Natural killer cell treated with Interleukin-12 subunit alpha and Interleukin-12 subunit beta and Interleukin-15 and Interleukin-18, amount 100 ng/mL, for 72 hours (primary cell): Measurements from ENCODE around the gene USE1. TPM values are rescaled to one million over a fixed set of nuclear protein-coding genes. Genes with fewer than 3 reads are reported as not detected.
"Not testable (repeated sequence)": the region's sequence is repeated elsewhere in the genome, so short reads cannot be mapped to it uniquely, and the experiment has no call there.

Experiments used
- ATAC-seq, 2 donors: fragments of 150-1000 bp; cut with Tn5 transposase in 1 of 2; sonication (Bioruptor Pico), chemical (Tn5 transposase) in 1 of 2; 2 replicates each; pipeline ENCODE4 v1.10.0; 2021
- DNase-seq: peaks from one replicate; pipeline ENCODE4 v3.0.0; 2022; ENCODE audit warnings: low spot score
- H3K27ac Mint-ChIP-seq, 2 donors: 1 replicate in 1 of 2; 2 replicates in 1 of 2; pipeline ENCODE4 v1.8.0; 2022; ENCODE audit warnings: mixed read lengths in 2 of 2, mild to moderate bottlenecking in 1 of 2, moderate library complexity in 1 of 2
- H3K27me3 Mint-ChIP-seq, 2 donors: 1 replicate in 1 of 2; 2 replicates in 1 of 2; pipeline ENCODE4 v1.8.0; 2022; ENCODE audit warnings: mixed read lengths in 2 of 2
- H3K36me3 Mint-ChIP-seq: one replicate; pipeline ENCODE4 v1.8.0; 2022; ENCODE audit warnings: mixed read lengths
- H3K4me1 Mint-ChIP-seq, 2 donors: 1 replicate in 1 of 2; 2 replicates in 1 of 2; pipeline ENCODE4 v1.8.0; 2022; ENCODE audit warnings: low read depth in 2 of 2, mixed read lengths in 2 of 2, mild to moderate bottlenecking in 1 of 2
- H3K4me3 Mint-ChIP-seq: one replicate; pipeline ENCODE4 v1.8.0; 2022; ENCODE audit warnings: mixed read lengths
- H3K9me3 Mint-ChIP-seq: 2 replicates; pipeline ENCODE4 v1.8.0; 2022; ENCODE audit warnings: mixed read lengths
- total RNA-seq, 2 donors: library from RNA; stranded (reverse); gene quantifications; one replicate each; pipeline ENCODE4 v1.2.3, GENCODE V29; 2022

The USE1 gene, protein sequence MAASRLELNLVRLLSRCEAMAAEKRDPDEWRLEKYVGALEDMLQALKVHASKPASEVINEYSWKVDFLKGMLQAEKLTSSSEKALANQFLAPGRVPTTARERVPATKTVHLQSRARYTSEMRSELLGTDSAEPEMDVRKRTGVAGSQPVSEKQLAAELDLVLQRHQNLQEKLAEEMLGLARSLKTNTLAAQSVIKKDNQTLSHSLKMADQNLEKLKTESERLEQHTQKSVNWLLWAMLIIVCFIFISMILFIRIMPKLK
- 10 to 100 TPM; 25.9 to 28.7 TPM for total RNA-seq

DNA sequence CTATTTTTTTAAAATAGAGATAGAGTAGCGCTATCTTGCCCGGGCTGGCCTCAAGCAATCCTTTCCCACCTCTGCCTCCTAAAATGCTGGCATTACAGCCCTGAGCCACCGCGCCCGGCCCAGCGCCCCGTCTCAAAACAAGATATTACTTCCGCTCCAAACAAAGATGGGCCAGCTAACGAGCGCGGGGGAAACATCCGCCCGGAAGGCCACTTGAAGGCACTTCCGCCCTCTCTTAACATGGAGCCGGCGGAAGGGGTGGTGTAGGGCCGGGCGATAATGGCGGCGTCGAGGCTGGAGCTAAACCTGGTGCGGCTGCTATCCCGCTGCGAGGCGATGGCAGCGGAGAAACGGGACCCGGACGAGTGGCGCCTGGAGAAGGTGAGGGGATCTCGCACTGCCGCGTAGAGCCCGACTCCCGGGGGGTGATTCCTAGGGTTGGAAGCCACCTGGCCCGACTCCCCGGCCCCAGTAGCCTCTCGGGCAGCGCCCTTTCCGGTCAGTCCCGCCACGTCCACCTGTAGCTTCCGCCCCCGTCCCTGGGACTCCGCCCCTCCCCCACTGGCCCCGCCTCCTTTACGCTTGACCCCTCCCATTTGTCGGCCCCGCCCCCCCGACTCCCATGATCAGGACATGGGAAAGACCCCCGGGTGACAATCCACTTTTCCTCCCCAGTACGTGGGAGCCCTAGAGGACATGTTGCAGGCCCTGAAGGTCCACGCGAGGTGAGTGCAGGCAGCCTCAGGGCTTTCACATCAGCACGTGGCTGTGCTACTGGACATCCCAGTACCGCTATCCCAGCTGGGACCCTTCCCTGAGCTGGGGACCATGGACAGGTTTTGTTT lies at the start of gene USE1:
Gene USE1, plus strand, starts transcription at position 231 of the 845 bp plus-strand sequence. Its CDS starts 49 bp downstream, at position 280.
- Mint-ChIP-seq H3K27ac (peak within 1 kb of the TSS; percentile 88 to 96), H3K36me3 (peaks cover 4% of the 10 kb centered on the region), H3K4me3 (peak within 1 kb of the TSS; percentile 85), H3K9me3 (no peaks in the 10 kb centered on the region), H3K27me3 (no peaks in the 10 kb centered on the region), H3K4me1 (peaks cover 0 to 8% of the 10 kb centered on the region in 2 donors)
- peak; percentile 91 for DNase-seq
- ATAC-seq = peak; percentile 96 to 97

DNA sequence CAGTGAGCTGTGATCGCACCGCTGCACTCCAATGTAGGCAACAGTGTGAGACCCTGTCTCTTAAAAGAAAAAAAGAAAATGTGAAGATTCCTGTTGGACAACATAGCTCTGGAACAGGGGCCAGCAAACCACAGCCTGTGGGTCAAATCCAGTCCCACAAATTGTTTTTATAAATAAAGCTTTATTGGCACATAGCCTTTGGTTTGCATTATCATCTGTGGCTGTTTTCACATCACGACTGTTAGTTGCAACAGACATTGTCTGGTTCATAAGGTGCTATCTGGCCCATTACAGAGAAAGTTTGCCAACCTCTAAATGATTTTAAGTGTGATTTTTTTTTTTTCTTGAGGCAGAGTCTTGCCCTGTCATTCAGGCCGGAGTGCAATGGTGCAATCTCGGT lies 49.4 kb upstream of the USE1 start:
- no peak for DNase-seq
- peak in 1 of 2 donors; percentile 52 for ATAC-seq
- H3K9me3 Mint-ChIP-seq = no peaks in the 10 kb centered on the region
- peaks cover under 1 to 6% of the 10 kb centered on the region in 2 donors for H3K4me1 Mint-ChIP-seq
- no peak overlapping the region for H3K4me3 Mint-ChIP-seq
- H3K36me3 Mint-ChIP-seq = peaks cover 12% of the 10 kb centered on the region
- no peaks in the 10 kb centered on the region for H3K27me3 Mint-ChIP-seq
- no peak overlapping the region for H3K27ac Mint-ChIP-seq

DNA sequence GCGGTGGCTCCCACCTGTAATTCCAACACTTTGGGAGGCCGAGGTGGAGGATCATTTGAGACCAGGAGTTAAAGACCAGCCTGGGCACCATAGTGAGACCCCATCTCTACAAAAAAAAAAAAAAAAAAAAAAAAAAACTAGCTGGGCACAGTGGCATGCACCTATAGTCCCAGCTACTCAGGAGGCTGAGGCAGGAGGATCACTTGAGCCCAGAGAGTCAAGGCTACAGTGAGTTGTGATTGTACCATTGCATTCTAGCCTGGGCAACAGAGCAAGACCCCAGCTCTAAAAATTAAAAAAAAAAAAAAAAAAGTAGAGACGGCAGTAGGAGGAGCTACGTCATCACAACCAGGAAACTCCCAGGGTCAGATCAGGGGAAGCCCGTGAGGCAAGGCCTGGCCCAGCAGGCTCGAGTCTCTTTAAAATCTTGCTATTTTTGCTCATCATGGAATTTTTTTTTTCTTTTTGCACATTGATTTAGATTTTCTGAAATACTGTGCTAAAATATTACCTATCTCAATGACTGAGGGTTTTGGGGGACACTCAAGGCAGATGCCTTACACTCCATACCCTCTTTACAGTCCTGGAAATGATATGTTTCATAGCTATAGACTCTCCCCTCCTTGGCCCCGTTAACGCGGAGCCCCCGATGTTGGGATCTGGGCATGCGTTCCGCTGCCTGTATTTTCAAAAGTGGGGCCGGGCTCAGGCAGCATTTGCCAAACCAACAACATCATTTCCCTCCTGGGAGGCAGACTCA lies 44.4 kb upstream of the USE1 start:
- H3K27me3 Mint-ChIP-seq = no peaks in the 10 kb centered on the region
- DNase-seq (peak; percentile 85), ATAC-seq (peak; percentile 68 to 85)
- peak overlapping the region in 1 of 2 donors; percentile 95 for H3K27ac Mint-ChIP-seq
- H3K9me3 Mint-ChIP-seq = no peaks in the 10 kb centered on the region
- H3K36me3 Mint-ChIP-seq = peaks cover 9% of the 10 kb centered on the region
- H3K4me3 Mint-ChIP-seq = no peak overlapping the region
- H3K4me1 Mint-ChIP-seq = peaks cover 10 to 22% of the 10 kb centered on the region in 2 donors

DNA sequence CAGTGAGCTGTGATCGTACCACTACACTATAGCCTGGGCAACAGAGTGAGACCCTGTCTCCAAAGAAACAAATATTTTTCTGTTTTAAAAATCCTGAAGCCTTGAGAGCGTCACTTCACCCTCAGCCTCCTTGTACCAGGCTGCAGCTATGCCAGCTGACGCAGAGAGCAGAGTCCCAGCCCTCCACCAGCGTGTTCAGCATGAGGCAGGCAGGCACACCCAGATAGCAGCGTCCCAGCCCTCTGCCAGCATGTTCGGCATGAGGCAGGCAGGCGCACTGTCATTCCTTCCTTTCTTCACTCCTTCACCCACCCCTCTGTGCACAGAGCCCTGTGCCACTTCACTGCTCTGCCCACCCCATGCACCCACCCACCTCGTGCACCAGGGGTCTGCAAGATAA lies 43.3 kb upstream of the USE1 start:
- no peak for ATAC-seq
- Mint-ChIP-seq H3K4me1 (peaks cover 10 to 22% of the 10 kb centered on the region in 2 donors), H3K4me3 (no peak overlapping the region), H3K27ac (peak overlapping the region in 1 of 2 donors; percentile 95), H3K27me3 (no peaks in the 10 kb centered on the region), H3K9me3 (no peaks in the 10 kb centered on the region), H3K36me3 (peaks cover 9% of the 10 kb centered on the region)
- DNase-seq = no peak

DNA sequence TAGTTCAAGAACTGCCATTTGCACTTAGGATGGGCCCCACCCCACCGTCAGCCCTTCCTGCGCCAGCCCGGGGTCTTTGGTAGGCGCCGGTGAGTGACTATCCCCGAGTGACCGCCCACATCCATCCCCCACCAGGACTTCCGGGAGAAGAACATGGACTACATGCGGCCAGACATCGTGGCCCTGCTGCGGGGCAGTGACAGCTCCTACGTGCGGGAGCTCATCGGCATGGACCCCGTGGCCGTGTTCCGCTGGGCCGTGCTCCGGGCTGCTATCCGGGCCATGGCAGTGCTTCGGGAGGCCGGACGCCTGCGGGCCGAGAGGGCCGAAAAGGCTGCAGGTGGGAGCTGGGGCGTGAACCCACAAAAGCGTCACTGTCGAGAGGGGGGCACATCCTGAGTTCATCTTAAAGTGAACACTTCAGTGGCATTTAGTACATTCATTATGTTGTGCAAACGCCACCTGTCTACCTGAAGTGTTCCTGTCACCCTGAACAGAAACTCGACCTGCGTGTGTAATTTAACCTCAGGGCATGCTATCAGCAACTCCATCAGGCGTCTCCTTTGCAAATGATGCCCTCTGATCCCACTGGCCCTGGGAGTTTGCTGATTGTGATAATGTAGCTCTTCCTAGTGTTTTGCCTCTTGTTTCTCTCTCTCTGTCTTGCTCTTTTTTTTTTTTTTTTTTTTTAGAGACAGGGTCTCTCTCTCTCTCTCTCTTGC lies 42.4 kb upstream of the USE1 start:
- Mint-ChIP-seq H3K27me3 (no peaks in the 10 kb centered on the region), H3K27ac (peak overlapping the region; percentile 85 to 98), H3K9me3 (no peaks in the 10 kb centered on the region), H3K4me1 (peaks cover 10 to 22% of the 10 kb centered on the region in 2 donors), H3K36me3 (peaks cover 9% of the 10 kb centered on the region), H3K4me3 (peak overlapping the region; percentile 71)
- no peak for ATAC-seq
- no peak for DNase-seq

DNA sequence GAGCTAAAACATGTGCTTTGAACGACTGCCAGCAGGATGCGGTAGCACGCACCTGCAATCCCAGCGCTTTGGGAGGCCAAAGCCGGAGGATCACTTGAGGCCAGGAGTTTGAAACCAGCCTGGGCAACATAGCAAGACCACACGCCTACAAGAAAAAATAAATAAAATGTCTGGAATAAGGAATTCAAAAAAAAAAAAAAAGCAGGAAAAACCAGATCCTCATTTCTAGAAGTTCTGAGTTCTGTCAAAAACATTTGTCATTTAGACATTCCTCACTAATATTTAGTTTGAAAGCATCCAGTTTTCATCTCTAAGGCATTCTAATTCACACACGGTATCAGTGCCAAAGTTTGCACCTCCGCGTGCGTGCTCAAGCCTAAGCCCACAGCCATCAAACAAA lies 36.9 kb upstream of the USE1 start:
- Mint-ChIP-seq H3K36me3 (peaks cover 4% of the 10 kb centered on the region), H3K4me3 (no peak overlapping the region), H3K27ac (no peak overlapping the region), H3K27me3 (no peaks in the 10 kb centered on the region), H3K4me1 (peaks cover 8 to 9% of the 10 kb centered on the region in 2 donors), H3K9me3 (no peaks in the 10 kb centered on the region)
- ATAC-seq = no peak
- DNase-seq = no peak

DNA sequence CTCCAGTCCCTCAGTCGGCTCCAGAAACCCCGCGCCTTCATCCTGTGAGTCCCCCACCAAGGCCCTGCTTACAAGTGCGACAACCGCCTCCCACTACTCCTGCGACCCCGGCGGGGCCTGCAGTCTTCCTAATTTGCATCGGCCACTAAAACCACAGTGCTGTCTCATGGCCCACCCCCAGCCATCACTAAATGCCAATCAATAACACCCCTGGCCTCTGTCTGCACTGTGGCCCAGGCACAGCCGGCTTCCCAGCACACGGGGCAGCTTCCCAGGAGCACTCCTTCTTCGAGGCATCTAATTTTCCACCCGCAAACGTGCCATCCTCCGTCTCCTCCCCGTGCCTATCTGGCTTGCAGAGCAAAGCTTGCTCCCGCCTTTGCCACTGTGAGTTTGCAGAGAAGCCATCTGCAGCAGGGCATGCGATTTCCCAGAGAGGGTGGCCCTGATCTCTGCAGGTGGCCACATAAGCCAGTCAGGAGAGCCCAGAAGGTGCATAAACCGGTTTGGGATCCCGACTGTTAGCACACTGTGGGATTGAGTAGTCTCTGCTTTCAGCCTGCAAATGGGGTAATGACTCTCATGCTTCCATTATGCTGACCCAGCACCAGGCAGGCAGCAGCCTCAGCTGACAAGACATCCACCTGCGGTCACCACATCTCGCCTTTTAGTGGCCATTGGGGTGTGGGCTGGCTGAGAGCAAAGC lies 34.0 kb upstream of the USE1 start:
- Mint-ChIP-seq H3K4me3 (no peak overlapping the region), H3K36me3 (no peaks in the 10 kb centered on the region), H3K27me3 (no peaks in the 10 kb centered on the region), H3K9me3 (no peaks in the 10 kb centered on the region), H3K27ac (peak overlapping the region in 1 of 2 donors; percentile 70), H3K4me1 (peaks cover 25 to 26% of the 10 kb centered on the region in 2 donors)
- DNase-seq (no peak), ATAC-seq (no peak)

DNA sequence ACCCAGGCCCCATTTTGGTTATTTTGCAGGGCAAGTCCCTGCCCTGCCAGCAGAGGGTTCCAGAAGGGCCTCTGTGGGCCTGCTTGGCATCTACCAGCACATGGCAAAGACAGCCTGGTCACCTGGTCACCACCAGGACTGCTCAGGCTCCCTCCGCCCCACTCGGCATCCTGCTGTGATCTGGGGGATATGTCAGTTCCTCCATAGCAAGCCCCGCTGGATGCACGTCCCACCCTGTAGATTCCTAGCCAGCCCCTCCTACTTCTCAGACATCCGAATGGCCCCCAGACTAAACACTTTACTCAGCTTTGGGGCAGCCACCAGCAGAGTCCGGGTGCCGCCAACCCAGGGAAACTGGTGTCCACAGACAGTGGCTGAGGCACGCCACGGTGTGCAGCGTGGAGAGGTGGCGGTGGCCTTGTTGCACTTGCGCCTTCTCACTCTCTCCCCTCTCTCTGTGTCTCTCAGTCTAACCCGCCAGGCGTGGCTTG lies 31.8 kb upstream of the USE1 start:
- DNase-seq (no peak), ATAC-seq (peak; percentile 59 to 62)
- Mint-ChIP-seq H3K4me3 (peak overlapping the region; percentile 97), H3K27ac (peak overlapping the region; percentile 99 to 100), H3K27me3 (no peaks in the 10 kb centered on the region), H3K9me3 (no peaks in the 10 kb centered on the region), H3K36me3 (no peaks in the 10 kb centered on the region), H3K4me1 (peaks cover 25 to 34% of the 10 kb centered on the region in 2 donors)

DNA sequence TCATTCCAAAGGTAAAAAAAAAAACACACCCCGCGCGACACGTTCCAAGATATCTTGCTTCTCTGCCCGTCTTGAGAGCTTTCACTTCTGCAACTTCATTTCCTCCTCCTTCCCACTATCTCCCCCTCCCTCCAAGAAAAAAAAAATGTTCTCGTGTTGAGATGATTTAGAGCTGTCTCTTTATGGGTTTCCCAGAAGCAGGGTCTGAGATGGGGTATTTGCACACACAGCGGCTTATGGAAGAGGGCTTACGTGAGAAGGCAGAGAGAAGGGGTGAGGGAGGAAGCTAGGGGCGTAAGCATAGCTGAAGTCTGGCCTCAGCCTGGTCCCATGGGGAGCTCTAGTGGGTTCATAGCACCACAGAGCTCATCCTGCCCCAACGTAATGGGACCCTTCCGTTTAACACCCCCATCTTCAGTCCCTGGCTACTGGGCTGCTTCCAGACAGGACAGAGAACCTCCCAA lies 31.3 kb upstream of the USE1 start:
- Mint-ChIP-seq H3K27ac (peak overlapping the region; percentile 99 to 100), H3K9me3 (no peaks in the 10 kb centered on the region), H3K36me3 (no peaks in the 10 kb centered on the region), H3K27me3 (no peaks in the 10 kb centered on the region), H3K4me3 (peak overlapping the region; percentile 97), H3K4me1 (peaks cover 25 to 34% of the 10 kb centered on the region in 2 donors)
- ATAC-seq (peak; percentile 79 to 83), DNase-seq (no peak)

DNA sequence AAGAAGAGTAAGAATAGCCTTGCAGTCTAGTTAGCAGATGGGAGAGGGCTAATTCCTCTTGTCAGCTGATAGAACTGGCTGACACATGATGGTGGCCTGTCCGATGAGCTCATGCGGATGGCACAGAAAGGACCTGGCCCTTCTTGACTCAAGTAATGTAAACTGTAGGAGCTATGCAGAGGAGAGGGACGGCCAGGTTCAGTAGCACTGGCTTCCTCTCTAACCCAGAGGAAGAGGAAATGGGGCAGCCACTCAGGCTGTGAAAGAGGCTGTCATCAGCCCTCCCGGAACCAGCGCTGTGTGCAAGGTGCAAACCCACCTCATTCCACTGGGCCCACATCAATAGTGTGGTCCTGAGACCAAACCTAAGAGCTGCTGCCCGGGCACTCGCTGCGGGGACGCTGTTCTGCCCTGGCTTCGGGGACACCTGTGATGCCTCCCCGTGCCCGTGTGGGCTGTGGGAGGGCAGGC lies 30.8 kb upstream of the USE1 start:
- no peaks in the 10 kb centered on the region for H3K27me3 Mint-ChIP-seq
- peaks cover 25 to 34% of the 10 kb centered on the region in 2 donors for H3K4me1 Mint-ChIP-seq
- DNase-seq = peak; percentile 76
- H3K27ac Mint-ChIP-seq = peak overlapping the region; percentile 99 to 100
- no peaks in the 10 kb centered on the region for H3K36me3 Mint-ChIP-seq
- ATAC-seq = peak; percentile 89 to 92
- H3K9me3 Mint-ChIP-seq = no peaks in the 10 kb centered on the region
- peak overlapping the region; percentile 97 for H3K4me3 Mint-ChIP-seq

DNA sequence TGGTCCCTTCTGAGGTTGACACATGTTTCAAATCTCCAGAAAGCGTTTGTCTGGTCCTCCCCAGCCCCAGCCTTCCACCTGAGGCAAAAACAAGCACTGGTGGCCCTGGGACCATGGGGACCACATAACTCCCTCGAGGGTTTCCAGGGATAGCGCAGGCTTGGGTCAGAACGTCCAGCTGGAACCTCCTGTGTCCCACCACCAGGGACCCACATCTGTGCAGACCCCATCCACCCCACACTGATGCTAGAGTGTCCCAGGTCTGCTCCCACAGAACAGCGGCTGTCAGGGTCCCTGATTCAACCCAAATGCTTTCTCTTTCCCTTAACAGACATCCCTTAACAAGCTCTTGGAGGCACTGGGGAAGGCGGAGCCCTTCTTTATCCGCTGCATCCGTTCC lies 29.6 kb upstream of the USE1 start:
- no peaks in the 10 kb centered on the region for H3K36me3 Mint-ChIP-seq

DNA sequence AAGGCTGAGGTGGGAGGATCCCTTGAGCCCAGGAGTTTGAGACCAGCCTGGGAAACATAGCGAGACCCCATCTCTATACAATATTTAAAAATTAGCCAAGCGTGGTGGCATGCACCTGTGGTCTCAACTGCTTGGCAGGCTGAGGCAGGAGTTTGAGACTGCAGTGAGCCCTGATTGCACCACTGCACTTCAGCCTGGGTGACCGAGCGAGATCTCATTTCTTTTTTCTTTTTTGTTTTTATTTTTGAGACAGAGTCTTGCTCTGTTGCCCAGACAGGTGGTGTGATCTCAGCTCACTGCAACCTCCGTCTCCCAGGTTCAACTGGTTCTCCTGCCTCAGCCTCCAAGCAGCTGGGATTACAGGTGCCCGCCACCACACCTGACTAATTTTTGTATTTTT lies 23.4 kb upstream of the USE1 start:
- H3K36me3 Mint-ChIP-seq, H3K27ac Mint-ChIP-seq, H3K4me3 Mint-ChIP-seq, ATAC-seq, H3K27me3 Mint-ChIP-seq, DNase-seq, H3K9me3 Mint-ChIP-seq: not testable (repeated sequence)
- H3K4me1 Mint-ChIP-seq = peaks cover 9 to 11% of the 10 kb centered on the region in 2 donors

More for the DNA sequence above, 29.6 kb upstream of the USE1 start:
- H3K4me1 Mint-ChIP-seq = peaks cover 25 to 34% of the 10 kb centered on the region in 2 donors
- DNase-seq (no peak), ATAC-seq (no peak)
- H3K9me3 Mint-ChIP-seq = no peaks in the 10 kb centered on the region
- peak overlapping the region; percentile 18 to 99 for H3K27ac Mint-ChIP-seq
- H3K27me3 Mint-ChIP-seq = no peaks in the 10 kb centered on the region
- H3K4me3 Mint-ChIP-seq = peak overlapping the region; percentile 8
